ENCODE data around the gene LRBA.

The LRBA gene

GRCh38 chr4:150855981-150856510 is 159.0 kb downstream of the LRBA start:
- no peak for DNase-seq (ENCODE audit: low read depth)
- TF ChIP-seq CTCF (conservative IDR thresholded peaks at IDR 0.05; ENCODE audit: low read length): no peak
- no peak overlapping the region for H3K4me3 ChIP-seq (ENCODE audit: low read length)

- DNase-seq (ENCODE audit: low read depth): no peak
- no peak for TF ChIP-seq CTCF (conservative IDR thresholded peaks at IDR 0.05; ENCODE audit: low read length)
- no peak overlapping the region for H3K4me3 ChIP-seq (ENCODE audit: low read length)
Measured at GRCh38 chr4:150854600-150854999, 160.5 kb downstream of the LRBA start.

GRCh38 chr4:150853882-150854281 is 161.2 kb downstream of the LRBA start:
- no peak for DNase-seq (ENCODE audit: low read depth)
- no peak overlapping the region for H3K4me3 ChIP-seq (ENCODE audit: low read length)
- no peak for TF ChIP-seq CTCF (conservative IDR thresholded peaks at IDR 0.05; ENCODE audit: low read length)

- peak; percentile 33 for DNase-seq (ENCODE audit: low read depth)
- TF ChIP-seq CTCF (conservative IDR thresholded peaks at IDR 0.05; ENCODE audit: low read length): no peak
- no peak overlapping the region for H3K4me3 ChIP-seq (ENCODE audit: low read length)
Measured at GRCh38 chr4:150852216-150852615, 162.9 kb downstream of the LRBA start.

GRCh38 chr4:150849016-150849415 is 166.1 kb downstream of the LRBA start:
- no peak for DNase-seq (ENCODE audit: low read depth)
- no peak for TF ChIP-seq CTCF (conservative IDR thresholded peaks at IDR 0.05; ENCODE audit: low read length)
- H3K4me3 ChIP-seq (ENCODE audit: low read length): no peak overlapping the region

GRCh38 chr4:150828159-150828558 is 186.9 kb downstream of the LRBA start:
- no peak overlapping the region for H3K4me3 ChIP-seq (ENCODE audit: low read length)
- DNase-seq (ENCODE audit: low read depth): no peak
- no peak for TF ChIP-seq CTCF (conservative IDR thresholded peaks at IDR 0.05; ENCODE audit: low read length)

- no peak for TF ChIP-seq CTCF (conservative IDR thresholded peaks at IDR 0.05; ENCODE audit: low read length)
- H3K4me3 ChIP-seq (ENCODE audit: low read length): no peak overlapping the region
- no peak for DNase-seq (ENCODE audit: low read depth)
Measured at GRCh38 chr4:150827226-150827625, 187.9 kb downstream of the LRBA start.
